Thyroid gland (tissue), 4 donors: ENCODE results near the gene APOLD1. TPM values are rescaled to one million over a fixed set of nuclear protein-coding genes. Genes with fewer than 3 reads are reported as not detected.

ENCODE experiments used
- DNase-seq, 2 donors: peaks; one replicate each; pipeline ENCODE4 v3.0.0-alpha.2; 2019
- H3K27ac ChIP-seq, 3 donors: fragments of 200-600 bp; sonication (generic); 1 replicate in 2 of 3; 2 replicates in 1 of 3; pipeline ENCODE4 v1.5.1; 2016 to 2019; ENCODE audit warnings: mild to moderate bottlenecking in 1 of 3, moderate library complexity in 1 of 3
- H3K27me3 ChIP-seq: fragments of 200-600 bp; sonication (generic); one replicate; pipeline ENCODE4 v1.5.1; 2019
- H3K36me3 ChIP-seq, 2 donors: fragments of 200-600 bp; sonication (generic); one replicate each; pipeline ENCODE4 v1.5.1; 2016 to 2019
- H3K4me1 ChIP-seq, 2 donors: fragments of 200-600 bp; sonication (generic); one replicate each; pipeline ENCODE4 v1.5.1; 2017 to 2019
- H3K4me3 ChIP-seq, 3 donors: fragments of 200-600 bp; sonication (generic); replicated peaks in 1 of 3; 1 replicate in 2 of 3; 2 replicates in 1 of 3; pipeline ENCODE4 v1.5.1; 2016; ENCODE audit warnings: mild to moderate bottlenecking in 1 of 3
- H3K9me3 ChIP-seq: fragments of 200-600 bp; sonication (generic); one replicate; pipeline ENCODE4 v1.5.1; 2017
- CTCF ChIP-seq, 6 experiments: fragments of 200-600 bp in 3 of 6; fragments of 450-650 bp in 3 of 6; sonication (generic) in 3 of 6; IDR thresholded peaks; one replicate each; pipeline ENCODE4 v1.5.1; 2016 to 2019; ENCODE audit warnings: antibody characterized with exemption in 6 of 6, mild to moderate bottlenecking in 2 of 6, inconsistent platforms in 1 of 6, moderate library complexity in 1 of 6
- POLR2A ChIP-seq, 2 donors: fragments of 450-650 bp; IDR thresholded peaks; one replicate each; pipeline ENCODE4 v1.6.1; 2017; ENCODE audit warnings: antibody characterized with exemption in 2 of 2, mild to moderate bottlenecking in 2 of 2, moderate library complexity in 1 of 2
- WGBS, 2 donors: methylation state at CpG; one replicate each; pipeline ENCODE4 v1.1.5; 2017; 5-methylcytosine and 5-hydroxymethylcytosine counted together
- intact Hi-C: fragments of 100-400 bp; cut with DNase I; formaldehyde crosslinking; loops from one replicate; pipeline ENCODE4 v1.15.1; 2023
- total RNA-seq, 4 donors: library from RNA; depleted of rRNA; stranded (reverse); fragments of >200 nt; gene quantifications; one replicate each; pipeline ENCODE4 v1.2.3, GENCODE V29; 2016

Gene APOLD1
- total RNA-seq, 4 donors from 2014 or later = 34.1 to 72.7 (median 49.5) TPM

- intact Hi-C loops = no loop called here
- no peak for DNase-seq
- H3K27ac ChIP-seq = no peak overlapping the region
- TF ChIP-seq CTCF (IDR thresholded peaks at IDR 0.05) = no peak
- H3K4me3 ChIP-seq = no peak overlapping the region
- no peaks in the 10 kb centered on the region for H3K27me3 ChIP-seq
- H3K4me1 ChIP-seq = peaks cover 42 to 57% of the 10 kb centered on the region in 2 donors
- H3K9me3 ChIP-seq = no peaks in the 10 kb centered on the region
- H3K36me3 ChIP-seq = no peaks in the 10 kb centered on the region
- WGBS, 2 donors = 96% methylated on average over 5 of the region's 5 CpGs
These were observed 26.7 kb downstream of the APOLD1 start for GRCh38 chr12:12812174-12812573.

- Histone ChIP-seq H3K27me3 (no peaks in the 10 kb centered on the region), H3K4me1 (peaks cover 42 to 52% of the 10 kb centered on the region in 2 donors), H3K27ac (peak overlapping the region in 1 of 3 donors; percentile 66), H3K4me3 (no peak overlapping the region), H3K9me3 (no peaks in the 10 kb centered on the region), H3K36me3 (no peaks in the 10 kb centered on the region)
- no peak for TF ChIP-seq CTCF (IDR thresholded peaks at IDR 0.05)
- TF ChIP-seq POLR2A (IDR thresholded peaks at IDR 0.05) = no peak
- 69% methylated on average over 14 of the region's 14 CpGs for WGBS, 2 donors
- intact Hi-C loops = no loop called here
- peak in 1 of 2 donors; percentile 14 for DNase-seq
These were observed 27.2 kb downstream of the APOLD1 start for GRCh38 chr12:12812618-12813119.

- H3K36me3 ChIP-seq = no peaks in the 10 kb centered on the region
- H3K4me3 ChIP-seq = peak within 1 kb of the TSS; percentile 78 to 81 (median 79)
- no peaks in the 10 kb centered on the region for H3K27me3 ChIP-seq
- 2 to 5% methylated on average over 29 to 35 of the region's 35 CpGs for WGBS, 2 donors
- intact Hi-C loops = no loop called here
- peak in 1 of 2 donors; percentile 68 for TF ChIP-seq POLR2A (IDR thresholded peaks at IDR 0.05)
- peak; percentile 82 to 98 (median 92) for TF ChIP-seq CTCF (IDR thresholded peaks at IDR 0.05)
- H3K27ac ChIP-seq = peak within 1 kb of the TSS in 2 of 3 donors; percentile 66 to 84
- peaks cover 36 to 45% of the 10 kb centered on the region in 2 donors for H3K4me1 ChIP-seq
- peak; percentile 96 to 97 for DNase-seq
- H3K9me3 ChIP-seq = no peaks in the 10 kb centered on the region
These were observed 28.0 kb downstream of the APOLD1 start, which contains the start of gene DDX47 for GRCh38 chr12:12813120-12814101. Gene DDX47 (plus strand): TSS chr12:12813346. CDS start chr12:12813368, 22 bp downstream.

GRCh38 chr12:12817616-12818015 is 32.2 kb downstream of the APOLD1 start:
- intact Hi-C loops = no loop called here
- 96 to 97% methylated on average over 7 of the region's 7 CpGs for WGBS, 2 donors
- H3K9me3 ChIP-seq = no peaks in the 10 kb centered on the region
- peaks cover 58 to 71% of the 10 kb centered on the region in 2 donors for H3K4me1 ChIP-seq
- no peak for TF ChIP-seq CTCF (IDR thresholded peaks at IDR 0.05)
- no peak for TF ChIP-seq POLR2A (IDR thresholded peaks at IDR 0.05)
- H3K27me3 ChIP-seq = no peaks in the 10 kb centered on the region
- no peak overlapping the region for H3K27ac ChIP-seq
- no peak for DNase-seq
- no peak overlapping the region for H3K4me3 ChIP-seq
- peaks cover under 1 to 2% of the 10 kb centered on the region in 2 donors for H3K36me3 ChIP-seq

GRCh38 chr12:12818701-12819100 is 33.2 kb downstream of the APOLD1 start:
- DNase-seq = no peak

More at GRCh38 chr12:12818701-12819100, 33.2 kb downstream of the APOLD1 start:
- intact Hi-C loops = no loop called here
- Histone ChIP-seq H3K4me1 (peaks cover 55 to 66% of the 10 kb centered on the region in 2 donors), H3K36me3 (peaks cover 11 to 13% of the 10 kb centered on the region in 2 donors), H3K27me3 (no peaks in the 10 kb centered on the region), H3K9me3 (no peaks in the 10 kb centered on the region), H3K4me3 (no peak overlapping the region), H3K27ac (peak overlapping the region in 2 of 3 donors; percentile 5 to 74)
- 85 to 90% methylated on average over 4 of the region's 4 CpGs for WGBS, 2 donors
- no peak for TF ChIP-seq POLR2A (IDR thresholded peaks at IDR 0.05)
- TF ChIP-seq CTCF (IDR thresholded peaks at IDR 0.05) = no peak
